GM12872 (cell line): Measurements from ENCODE around the gene TEKT1.

Source experiments
- TF ChIP-seq, protein P1 (sequence below): IDR thresholded peaks from 3 replicates; pipeline ENCODE4 v1.5.1; 2011; ENCODE audit warnings: low read depth, mild to moderate bottlenecking, low read length, moderate library complexity; ENCODE audit not compliant: insufficient read depth

TEKT1 gene

DNA sequence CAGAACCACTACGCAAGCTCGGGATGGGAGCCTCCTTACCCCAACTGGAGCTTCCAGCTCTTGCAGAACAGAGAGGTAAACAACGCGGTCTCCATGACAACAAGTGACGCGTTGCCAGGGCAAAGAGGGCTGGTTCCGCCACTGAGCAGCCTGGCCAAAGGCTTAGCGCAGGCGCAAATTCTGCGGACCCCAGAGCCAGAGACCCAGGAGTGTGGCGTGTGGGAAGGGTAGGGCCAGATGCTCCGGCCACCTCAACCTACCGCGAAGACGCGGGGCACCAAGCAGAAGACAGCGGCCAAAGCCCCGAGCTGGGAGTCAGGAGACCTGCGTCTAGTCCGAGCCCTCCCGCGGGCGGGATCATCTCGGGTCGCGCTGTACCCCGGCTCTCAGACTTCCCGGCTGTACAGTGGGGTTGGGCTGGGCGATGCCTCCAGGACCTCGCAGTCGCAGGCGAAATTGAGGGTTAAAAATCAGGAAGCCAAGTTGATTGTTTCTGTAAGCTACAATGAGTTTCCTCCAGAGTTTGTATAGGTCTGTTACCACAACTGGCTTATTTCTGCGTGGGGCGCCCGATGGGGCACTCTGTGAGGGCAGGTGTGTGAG is at the start of gene TEKT1:
TSS of gene TEKT1 (minus strand) at position 69 of the 603 bp plus-strand sequence. CDS start 1,353 bp downstream, outside the sequence.
- TF ChIP-seq, protein P1, sequence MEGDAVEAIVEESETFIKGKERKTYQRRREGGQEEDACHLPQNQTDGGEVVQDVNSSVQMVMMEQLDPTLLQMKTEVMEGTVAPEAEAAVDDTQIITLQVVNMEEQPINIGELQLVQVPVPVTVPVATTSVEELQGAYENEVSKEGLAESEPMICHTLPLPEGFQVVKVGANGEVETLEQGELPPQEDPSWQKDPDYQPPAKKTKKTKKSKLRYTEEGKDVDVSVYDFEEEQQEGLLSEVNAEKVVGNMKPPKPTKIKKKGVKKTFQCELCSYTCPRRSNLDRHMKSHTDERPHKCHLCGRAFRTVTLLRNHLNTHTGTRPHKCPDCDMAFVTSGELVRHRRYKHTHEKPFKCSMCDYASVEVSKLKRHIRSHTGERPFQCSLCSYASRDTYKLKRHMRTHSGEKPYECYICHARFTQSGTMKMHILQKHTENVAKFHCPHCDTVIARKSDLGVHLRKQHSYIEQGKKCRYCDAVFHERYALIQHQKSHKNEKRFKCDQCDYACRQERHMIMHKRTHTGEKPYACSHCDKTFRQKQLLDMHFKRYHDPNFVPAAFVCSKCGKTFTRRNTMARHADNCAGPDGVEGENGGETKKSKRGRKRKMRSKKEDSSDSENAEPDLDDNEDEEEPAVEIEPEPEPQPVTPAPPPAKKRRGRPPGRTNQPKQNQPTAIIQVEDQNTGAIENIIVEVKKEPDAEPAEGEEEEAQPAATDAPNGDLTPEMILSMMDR, result no peak

GRCh38 chr17:6872936-6873335 is 41.4 kb upstream of the TEKT1 start:
- TF ChIP-seq, protein P1, result no peak

- TF ChIP-seq, protein P1, result no peak
These were observed 39.3 kb upstream of the TEKT1 start for GRCh38 chr17:6870841-6871240.

GRCh38 chr17:6868582-6868981 is 37.1 kb upstream of the TEKT1 start:
- TF ChIP-seq, protein P1, result no peak

GRCh38 chr17:6867849-6868248 is 36.3 kb upstream of the TEKT1 start:
- TF ChIP-seq, protein P1, result no peak

- TF ChIP-seq, protein P1, result no peak
These were observed 31.3 kb upstream of the TEKT1 start for GRCh38 chr17:6862825-6863224.

GRCh38 chr17:6862122-6862521 is 30.6 kb upstream of the TEKT1 start:
- TF ChIP-seq, protein P1, result no peak
